Prostate gland (tissue), 2 donors: ENCODE measurements around the gene PHC2. TPM values are rescaled to one million over a fixed set of nuclear protein-coding genes. Genes with fewer than 3 reads are reported as not detected.

Source experiments
- DNase-seq: peaks from one replicate; pipeline ENCODE4 v3.0.0-alpha.2; 2019; ENCODE audit warnings: low spot score
- H3K27ac ChIP-seq, 2 donors: fragments of 200-600 bp; sonication (generic); 2 replicates each; pipeline ENCODE4 v1.5.1; 2017 to 2019
- H3K27me3 ChIP-seq: fragments of 200-600 bp; sonication (generic); replicated peaks from 2 replicates; pipeline ENCODE4 v1.5.1; 2019; ENCODE audit not compliant: insufficient read depth
- H3K36me3 ChIP-seq, 2 donors: fragments of 200-600 bp; sonication (generic); 1 replicate in 1 of 2; 2 replicates in 1 of 2; pipeline versions ENCODE4 v1.5.1 to v1.8.1; 2017 to 2019
- H3K4me1 ChIP-seq: fragments of 200-600 bp; sonication (generic); replicated peaks from 2 replicates; pipeline ENCODE4 v1.5.1; 2019
- H3K4me3 ChIP-seq, 2 donors: fragments of 200-600 bp; sonication (generic); 2 replicates each; pipeline ENCODE4 v1.5.1; 2017 to 2019
- H3K9me3 ChIP-seq: fragments of 200-600 bp; sonication (generic); 2 replicates; pipeline ENCODE4 v1.5.1; 2017
- POLR2A ChIP-seq: fragments of 450-650 bp; IDR thresholded peaks from one replicate; pipeline ENCODE4 v1.6.1; 2016; ENCODE audit warnings: antibody characterized with exemption, mild to moderate bottlenecking
- POLR2AphosphoS5 ChIP-seq: sonication (generic); formaldehyde crosslinking; IDR thresholded peaks from one replicate; pipeline ENCODE4 v1.6.1; 2017; ENCODE audit warnings: antibody characterized with exemption
- WGBS: methylation state at CpG from one replicate; pipeline ENCODE4 v1.1.5; 2018; 5-methylcytosine and 5-hydroxymethylcytosine counted together
- intact Hi-C: fragments of 100-400 bp; cut with DNase I; formaldehyde crosslinking; loops from one replicate; pipeline ENCODE4 v1.14.2; 2022
- total RNA-seq, 2 donors: library from RNA; depleted of rRNA; stranded (reverse); fragments of >200 nt; gene quantifications; one replicate each; pipeline ENCODE4 v1.1.0, GENCODE V29; 2016
- TF ChIP-seq, protein P1 (sequence below), 4 experiments: fragments of 200-600 bp in 2 of 4; fragments of 450-650 bp in 2 of 4; sonication (generic) in 2 of 4; IDR thresholded peaks; 1 replicate in 3 of 4; 2 replicates in 1 of 4; pipeline ENCODE4 v1.5.1; 2016 to 2019; ENCODE audit warnings: antibody characterized with exemption in 4 of 4, mild to moderate bottlenecking in 2 of 4, moderate library complexity in 2 of 4

Gene PHC2
- total RNA-seq, 2 donors from 2014 or later: 75.0 to 131 TPM

- TF ChIP-seq POLR2A (no peak), POLR2AphosphoS5 (no peak)
- TF ChIP-seq, protein P1, sequence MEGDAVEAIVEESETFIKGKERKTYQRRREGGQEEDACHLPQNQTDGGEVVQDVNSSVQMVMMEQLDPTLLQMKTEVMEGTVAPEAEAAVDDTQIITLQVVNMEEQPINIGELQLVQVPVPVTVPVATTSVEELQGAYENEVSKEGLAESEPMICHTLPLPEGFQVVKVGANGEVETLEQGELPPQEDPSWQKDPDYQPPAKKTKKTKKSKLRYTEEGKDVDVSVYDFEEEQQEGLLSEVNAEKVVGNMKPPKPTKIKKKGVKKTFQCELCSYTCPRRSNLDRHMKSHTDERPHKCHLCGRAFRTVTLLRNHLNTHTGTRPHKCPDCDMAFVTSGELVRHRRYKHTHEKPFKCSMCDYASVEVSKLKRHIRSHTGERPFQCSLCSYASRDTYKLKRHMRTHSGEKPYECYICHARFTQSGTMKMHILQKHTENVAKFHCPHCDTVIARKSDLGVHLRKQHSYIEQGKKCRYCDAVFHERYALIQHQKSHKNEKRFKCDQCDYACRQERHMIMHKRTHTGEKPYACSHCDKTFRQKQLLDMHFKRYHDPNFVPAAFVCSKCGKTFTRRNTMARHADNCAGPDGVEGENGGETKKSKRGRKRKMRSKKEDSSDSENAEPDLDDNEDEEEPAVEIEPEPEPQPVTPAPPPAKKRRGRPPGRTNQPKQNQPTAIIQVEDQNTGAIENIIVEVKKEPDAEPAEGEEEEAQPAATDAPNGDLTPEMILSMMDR (IDR thresholded peaks at IDR 0.05): no peak
- intact Hi-C loops: no loop called here
- no peaks in the 10 kb centered on the region for H3K27me3 ChIP-seq
- H3K36me3 ChIP-seq: no peaks in the 10 kb centered on the region
- H3K9me3 ChIP-seq: no peaks in the 10 kb centered on the region
- H3K4me3 ChIP-seq: no peak overlapping the region
- DNase-seq: no peak
- WGBS: 94% methylated on average over 1 of the region's 1 CpG
- H3K27ac ChIP-seq: no peak overlapping the region
- no peaks in the 10 kb centered on the region for H3K4me1 ChIP-seq
These were observed 28.7 kb downstream of the PHC2 start for GRCh38 chr1:33402206-33402605.

GRCh38 chr1:33401471-33401870 is 29.4 kb downstream of the PHC2 start:
- Histone ChIP-seq H3K4me3 (no peak overlapping the region), H3K27ac (no peak overlapping the region), H3K36me3 (no peaks in the 10 kb centered on the region), H3K9me3 (no peaks in the 10 kb centered on the region), H3K4me1 (no peaks in the 10 kb centered on the region), H3K27me3 (no peaks in the 10 kb centered on the region)
- WGBS: 96% methylated on average over 3 of the region's 3 CpGs
- TF ChIP-seq, protein P1 (IDR thresholded peaks at IDR 0.05): no peak
- TF ChIP-seq POLR2A: no peak
- intact Hi-C loops: no loop called here
- DNase-seq: no peak

DNA sequence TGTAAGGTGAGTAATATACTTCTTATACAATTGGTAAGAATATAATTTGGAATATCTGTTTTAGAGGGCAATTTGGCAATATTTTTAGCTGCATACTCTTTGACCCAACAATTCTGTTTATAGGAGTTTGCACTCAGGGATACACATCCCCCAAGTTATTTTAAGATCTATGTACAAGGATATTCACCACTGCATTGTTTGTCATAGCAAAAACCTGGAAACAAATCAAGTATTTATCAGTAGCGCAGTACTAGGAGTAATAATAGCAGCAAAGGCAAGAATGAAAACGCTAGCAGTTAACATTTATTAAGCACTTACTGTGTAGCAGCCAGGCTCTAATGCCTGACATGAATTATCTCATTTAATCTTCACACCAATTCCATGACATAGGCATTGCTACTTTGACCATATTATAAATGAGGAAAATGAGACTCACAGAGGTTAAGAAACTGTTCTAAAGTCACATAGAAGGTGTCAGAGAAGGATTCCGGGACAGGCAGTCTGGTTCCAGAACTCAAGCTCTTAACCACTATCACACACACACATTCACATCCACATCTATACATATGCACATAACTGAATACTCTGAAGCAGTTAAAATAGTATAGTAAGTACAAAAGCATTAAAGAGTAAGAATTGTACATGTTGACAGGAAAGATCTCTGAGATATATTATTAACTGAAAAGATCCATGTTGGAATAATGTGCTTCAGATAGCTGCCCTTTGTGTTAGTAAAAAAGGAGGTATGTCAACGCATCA is 30.6 kb downstream of the PHC2 start:
- intact Hi-C loops: no loop called here

DNA sequence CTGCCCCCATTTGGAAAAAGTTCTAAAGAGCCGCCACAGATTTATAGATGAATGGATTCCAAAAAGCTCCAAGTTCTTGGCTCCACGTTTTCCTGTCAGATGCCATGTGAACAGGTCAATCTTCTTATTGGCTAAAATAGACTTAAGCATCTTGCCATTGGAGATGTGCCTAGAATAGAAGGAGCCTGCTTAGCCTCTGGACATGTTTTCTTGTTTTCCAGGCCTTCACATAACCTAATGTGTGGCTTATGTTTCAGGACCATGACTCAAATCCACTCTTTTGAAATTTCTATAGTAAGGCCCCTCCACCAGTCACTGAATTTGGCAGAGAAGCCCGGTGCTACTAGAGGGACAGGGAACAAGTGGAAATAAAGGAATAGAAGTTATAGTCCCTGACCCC is 31.5 kb downstream of the PHC2 start:
- H3K4me3 ChIP-seq: no peak overlapping the region
- TF ChIP-seq, protein P1 (IDR thresholded peaks at IDR 0.05): no peak
- TF ChIP-seq POLR2AphosphoS5: no peak
- TF ChIP-seq POLR2A: no peak
- no peak overlapping the region for H3K27ac ChIP-seq
- no peaks in the 10 kb centered on the region for H3K27me3 ChIP-seq
- no peaks in the 10 kb centered on the region for H3K36me3 ChIP-seq
- no peak for DNase-seq
- 38% methylated on average over 3 of the region's 3 CpGs for WGBS
- H3K4me1 ChIP-seq: no peaks in the 10 kb centered on the region
- H3K9me3 ChIP-seq: no peaks in the 10 kb centered on the region
- intact Hi-C loops: no loop called here

More for the DNA sequence above, 30.6 kb downstream of the PHC2 start:
- no peaks in the 10 kb centered on the region for H3K27me3 ChIP-seq
- no peaks in the 10 kb centered on the region for H3K4me1 ChIP-seq
- no peaks in the 10 kb centered on the region for H3K9me3 ChIP-seq
- DNase-seq: no peak
- no peaks in the 10 kb centered on the region for H3K36me3 ChIP-seq
- no peak overlapping the region for H3K4me3 ChIP-seq
- TF ChIP-seq POLR2A: no peak
- TF ChIP-seq POLR2AphosphoS5: no peak
- TF ChIP-seq, protein P1 (IDR thresholded peaks at IDR 0.05): no peak
- WGBS: 62% methylated on average over 4 of the region's 4 CpGs
- H3K27ac ChIP-seq: no peak overlapping the region

GRCh38 chr1:33397994-33398393 is 32.9 kb downstream of the PHC2 start:
- intact Hi-C loops: no loop called here
- TF ChIP-seq POLR2AphosphoS5: no peak
- TF ChIP-seq, protein P1 (IDR thresholded peaks at IDR 0.05): no peak
- TF ChIP-seq POLR2A: no peak

More at GRCh38 chr1:33397994-33398393, 32.9 kb downstream of the PHC2 start:
- Histone ChIP-seq H3K36me3 (no peaks in the 10 kb centered on the region), H3K4me3 (no peak overlapping the region), H3K27me3 (no peaks in the 10 kb centered on the region), H3K9me3 (no peaks in the 10 kb centered on the region), H3K4me1 (no peaks in the 10 kb centered on the region), H3K27ac (no peak overlapping the region)
- DNase-seq: no peak
